IMR-90 (cell line): ENCODE data around the gene SH3RF3. TPM values are rescaled to one million over a fixed set of nuclear protein-coding genes. Genes with fewer than 3 reads are reported as not detected.
A peak's percentile ranks its signal among the peaks of the same experiment; 100 is the strongest.

Source experiments
- ATAC-seq: fragments of 200-7000 bp; cut with Tn5 transposase; 2 replicates; pipeline ENCODE4 v1.9.1; 2020; ENCODE audit warnings: low read depth, mild to moderate bottlenecking, moderate library complexity
- BruUV-seq: library from RNA; stranded (reverse); fragments of 400-500 nt; replicated peaks from 2 replicates; lab custom pipeline; 2021; lab: Mats Ljungman, UMichigan
- CTCF ChIA-PET: fragments of 300-600 bp; formaldehyde crosslinking; extraction: SDS; loops from one replicate; lab custom pipeline; 2021; ENCODE audit warnings: antibody characterized with exemption; lab: Yijun Ruan, JAX
- POLR2A ChIA-PET: fragments of 300-600 bp; sonication (Branson Sonifier 250); formaldehyde crosslinking; loops from one replicate; lab custom pipeline; 2022; ENCODE audit warnings: antibody characterized with exemption; ENCODE audit not compliant: unreplicated experiment; lab: Charles Lee
- DNase-seq: peaks from one replicate; pipeline ENCODE4 v3.0.0; 2013
- H2AFZ ChIP-seq: replicated peaks from 2 replicates; pipeline ENCODE3; 2013; ENCODE audit warnings: low read length, mild to moderate bottlenecking; ENCODE audit not compliant: poor library complexity
- H2AK5ac ChIP-seq: 2 replicates; pipeline ENCODE4 v1.6.1; 2013; ENCODE audit warnings: low read depth, low read length, inconsistent platforms
- H2AK9ac ChIP-seq: replicated peaks from 2 replicates; pipeline ENCODE3; 2013; ENCODE audit warnings: mild to moderate bottlenecking, low read depth, low read length, moderate library complexity; ENCODE audit not compliant: poor library complexity
- H2BK120ac ChIP-seq: 2 replicates; pipeline ENCODE4 v1.6.1; 2013; ENCODE audit warnings: low read depth, low read length, inconsistent platforms
- H2BK15ac ChIP-seq: 3 replicates; pipeline ENCODE4 v1.6.1; 2013; ENCODE audit warnings: low read depth, low read length, inconsistent platforms
- H2BK20ac ChIP-seq: 2 replicates; pipeline ENCODE4 v1.6.1; 2013; ENCODE audit warnings: low read depth, mild to moderate bottlenecking, inconsistent platforms, low read length, moderate library complexity
- H2BK5ac ChIP-seq: 2 replicates; pipeline ENCODE4 v1.6.1; 2013; ENCODE audit warnings: mild to moderate bottlenecking, low read depth, low read length, inconsistent platforms; ENCODE audit not compliant: poor library complexity, severe bottlenecking
- H3K14ac ChIP-seq: replicated peaks from 2 replicates; pipeline ENCODE4 v1.6.1; 2013; ENCODE audit warnings: low read depth, low read length, inconsistent platforms
- H3K18ac ChIP-seq: 2 replicates; pipeline ENCODE4 v1.6.1; 2013; ENCODE audit warnings: low read depth, low read length, control low read depth
- H3K23ac ChIP-seq: 2 replicates; pipeline ENCODE4 v1.6.1; 2013; ENCODE audit warnings: low read depth, low read length, inconsistent platforms
- H3K27ac ChIP-seq: 2 replicates; pipeline ENCODE4 v1.5.1; 2013; ENCODE audit warnings: mild to moderate bottlenecking, control low read depth, low read length; ENCODE audit not compliant: insufficient read depth
- H3K27me3 ChIP-seq: 2 replicates; pipeline ENCODE4 v1.6.1; 2013; ENCODE audit warnings: low read length; ENCODE audit not compliant: control insufficient read depth, insufficient read depth
- H3K36me3 ChIP-seq: 2 replicates; pipeline ENCODE4 v1.6.1; 2013; ENCODE audit warnings: low read length, mixed read lengths; ENCODE audit not compliant: control insufficient read depth, insufficient read depth
- H3K4ac ChIP-seq: 2 replicates; pipeline ENCODE4 v1.6.1; 2013; ENCODE audit warnings: low read depth, low read length, inconsistent platforms
- H3K4me1 ChIP-seq: 2 replicates; pipeline ENCODE4 v1.6.1; 2013; ENCODE audit warnings: low read length, mixed read lengths; ENCODE audit not compliant: control insufficient read depth, insufficient read depth
- H3K4me2 ChIP-seq: 2 replicates; pipeline ENCODE4 v1.6.1; 2013; ENCODE audit warnings: low read depth, mild to moderate bottlenecking, control low read depth, low read length, moderate library complexity
- H3K4me3 ChIP-seq: 2 replicates; pipeline ENCODE4 v1.5.1; 2013; ENCODE audit warnings: low read depth, mild to moderate bottlenecking, control low read depth, low read length, moderate library complexity; ENCODE audit not compliant: insufficient read depth
- H3K56ac ChIP-seq: 2 replicates; pipeline ENCODE4 v1.6.1; 2013; ENCODE audit warnings: low read length, inconsistent platforms; ENCODE audit not compliant: insufficient read depth; ENCODE audit errors: extremely low read depth
- H3K79me1 ChIP-seq, 2 experiments: 2 replicates each; pipeline ENCODE4 v1.6.1; 2013; ENCODE audit warnings: low read length in 2 of 2, inconsistent platforms in 1 of 2, low read depth in 1 of 2
- H3K9ac ChIP-seq: 2 replicates; pipeline ENCODE4 v1.6.1; 2013; ENCODE audit warnings: low read depth, low read length, control low read depth
- H3K9me1 ChIP-seq: 2 replicates; pipeline ENCODE4 v1.6.1; 2013; ENCODE audit warnings: low read length, inconsistent platforms; ENCODE audit not compliant: insufficient read depth
- H3K9me3 ChIP-seq: 2 replicates; pipeline ENCODE4 v1.6.1; 2013; ENCODE audit warnings: low read length; ENCODE audit not compliant: control insufficient read depth, insufficient read depth
- H4K20me1 ChIP-seq: 2 replicates; pipeline ENCODE4 v1.6.1; 2013; ENCODE audit warnings: low read length, inconsistent platforms; ENCODE audit not compliant: insufficient read depth
- H4K5ac ChIP-seq: 2 replicates; pipeline ENCODE4 v1.6.1; 2013; ENCODE audit warnings: mild to moderate bottlenecking, low read depth, low read length, control low read depth
- H4K8ac ChIP-seq, 2 experiments: 2 replicates each; pipeline ENCODE4 v1.6.1; 2013; ENCODE audit warnings: low read depth in 2 of 2, low read length in 2 of 2, control low read depth in 1 of 2, inconsistent platforms in 1 of 2
- H4K91ac ChIP-seq: 2 replicates; pipeline ENCODE4 v1.6.1; 2013; ENCODE audit warnings: low read depth, low read length, inconsistent platforms; ENCODE audit not compliant: insufficient read depth
- BHLHE40 ChIP-seq: fragments of 150-350 bp; IDR thresholded peaks from 2 replicates; pipeline ENCODE4 v1.6.1; 2016; ENCODE audit warnings: mild to moderate bottlenecking, low read depth, low read length
- CEBPB ChIP-seq: IDR thresholded peaks from 2 replicates; pipeline ENCODE4 v1.6.1; 2012; ENCODE audit warnings: low read depth, low read length, improper control_type of control experiment
- CHD1 ChIP-seq: IDR thresholded peaks from 2 replicates; pipeline ENCODE4 v1.6.1; 2012; ENCODE audit warnings: low read depth, low read length, improper control_type of control experiment
- CTCF ChIP-seq: conservative IDR thresholded peaks from 2 replicates; pipeline ENCODE4 v1.5.1; 2012; ENCODE audit warnings: mild to moderate bottlenecking, low read depth, low read length, improper control_type of control experiment
- ELK1 ChIP-seq: fragments of 150-350 bp; IDR thresholded peaks from 2 replicates; pipeline ENCODE4 v1.6.1; 2016; ENCODE audit warnings: low read depth, mild to moderate bottlenecking, low read length, moderate library complexity, borderline replicate concordance
- FOS ChIP-seq: fragments of 150-350 bp; IDR thresholded peaks from 2 replicates; pipeline ENCODE4 v1.6.1; 2016; ENCODE audit warnings: low read depth, low read length
- MAFK ChIP-seq: IDR thresholded peaks from 2 replicates; pipeline ENCODE4 v1.6.1; 2012; ENCODE audit warnings: low read depth, low read length, improper control_type of control experiment
- MAZ ChIP-seq: IDR thresholded peaks from 2 replicates; pipeline ENCODE4 v1.6.1; 2012; ENCODE audit warnings: low read depth, mild to moderate bottlenecking, low read length, improper control_type of control experiment, moderate library complexity, borderline replicate concordance
- MXI1 ChIP-seq: IDR thresholded peaks from 2 replicates; pipeline ENCODE4 v1.6.1; 2012; ENCODE audit warnings: low read depth, mild to moderate bottlenecking, low read length, moderate library complexity, borderline replicate concordance
- NFE2L2 ChIP-seq: fragments of 150-350 bp; IDR thresholded peaks from 2 replicates; pipeline ENCODE4 v1.6.1; 2016; ENCODE audit warnings: low read depth, mild to moderate bottlenecking, low read length
- POLR2A ChIP-seq: IDR thresholded peaks from 2 replicates; pipeline ENCODE4 v1.6.1; 2012; ENCODE audit warnings: mild to moderate bottlenecking, low read depth, low read length
- RFX5 ChIP-seq: IDR thresholded peaks from 2 replicates; pipeline ENCODE4 v1.8.0; 2012; ENCODE audit warnings: low read depth, mild to moderate bottlenecking, low read length, moderate library complexity
- SMC3 ChIP-seq: fragments of 150-350 bp; IDR thresholded peaks from 2 replicates; pipeline ENCODE4 v1.6.1; 2016; ENCODE audit warnings: low read depth, mild to moderate bottlenecking, antibody characterized with exemption, low read length, moderate library complexity
- USF2 ChIP-seq: fragments of 150-350 bp; IDR thresholded peaks from 2 replicates; pipeline ENCODE4 v1.6.1; 2017; ENCODE audit warnings: mild to moderate bottlenecking, antibody characterized with exemption, low read length, low read depth
- WGBS, 2 experiments: methylation state at CpG; one replicate each; pipeline versions ENCODE4 v1.1.5 to v1.1.7; 2013; ENCODE audit warnings: missing lambda C conversion rate in 2 of 2; ENCODE audit not compliant: insufficient read length in 1 of 2; ENCODE audit errors: extremely low coverage in 2 of 2; 5-methylcytosine and 5-hydroxymethylcytosine counted together
- dilution Hi-C: fragments of 300-500 bp; cut with HindIII; formaldehyde crosslinking; loops from one replicate; pipeline ENCODE4 v1.14.3; 2018; ENCODE audit warnings: low sequenced_read_pairs; ENCODE audit not compliant: unreplicated experiment
- in situ Hi-C: fragments of 300-500 bp; cut with MboI; formaldehyde crosslinking; loops from 3 replicates; pipeline ENCODE4 v1.14.3; 2019; ENCODE audit warnings: low sequenced_read_pairs, inconsistent platforms, mixed read lengths
- intact Hi-C: fragments of 100-400 bp; cut with micrococcal nuclease; formaldehyde crosslinking; loops from 2 replicates; pipeline ENCODE4 v1.10.0; 2022
- polyA plus RNA-seq, 3 experiments: library from polyadenylated mRNA; depleted of rRNA; stranded (reverse); fragments of >200 nt; gene quantifications; 2 replicates each; pipeline ENCODE4 v1.2.3, GENCODE V29; 2012; ENCODE audit warnings: low replicate concordance in 1 of 3
- total RNA-seq: library from RNA; depleted of rRNA; stranded (reverse); fragments of >200 nt; gene quantifications from 2 replicates; pipeline ENCODE4 v1.2.3, GENCODE V29; 2012

The SH3RF3 gene
- total and polyA plus RNA-seq, 2 of the 4 experiments (the other 2 are of a cell fraction): 3.4 to 5.3 TPM

GRCh38 chr2:109341355-109342255 is 212.6 kb downstream of the SH3RF3 start:
- Histone ChIP-seq H4K91ac (peak overlapping the region; percentile 39; the same call in 1 of the 2 replicates), H3K4me3 (no peak overlapping the region), H3K9me3 (no peaks in the 10 kb centered on the region), H2AFZ (no peak overlapping the region), H2BK5ac (no peak overlapping the region), H3K4me1 (peaks cover 20% of the 10 kb centered on the region), H3K56ac (no peak overlapping the region), H4K8ac (no peak overlapping the region), H2AK5ac (peak overlapping the region; percentile 51), H4K20me1 (peaks cover 28% of the 10 kb centered on the region; the same call in 1 of the 2 replicates), H3K9ac (no peak overlapping the region), H3K27me3 (no peaks in the 10 kb centered on the region), H2AK9ac (no peak overlapping the region), H3K4me2 (no peak overlapping the region), H3K23ac (peak overlapping the region; percentile 66; the same call in 1 of the 2 replicates), H2BK20ac (no peak overlapping the region; the same call in 1 of the 2 replicates), H3K18ac (no peak overlapping the region), H2BK15ac (peak overlapping the region; percentile 69), H3K4ac (peak overlapping the region; percentile 59), H4K5ac (no peak overlapping the region), H3K14ac (peak overlapping the region; percentile 34), H3K27ac (no peak overlapping the region), H3K36me3 (no peaks in the 10 kb centered on the region), H2BK120ac (peak overlapping the region; percentile 32), H3K79me1 (peaks cover 59 to 99% of the 10 kb centered on the region in 2 experiments), H3K9me1 (peaks cover 45% of the 10 kb centered on the region)
- DNase-seq (peak; percentile 31), ATAC-seq (no peak)
- intact Hi-C loops (no loop called here), dilution Hi-C loops (no loop called here), in situ Hi-C loops (loop anchor here (25.0 kb wide), 1 partner anchor 204 kb away; the partner anchor contains the start of gene SH3RF3)
- no TSS peak for BruUV-seq
- CTCF ChIA-PET: no interaction called here
- 60% methylated on average over 1 of the region's 7 CpGs; no CpG with 5 or more reads in 1 of the 2 experiments for WGBS, 2 experiments
- POLR2A ChIA-PET: no interaction called here
- TF ChIP-seq POLR2A (no peak), FOS (no peak), ELK1 (no peak), MAFK (no peak), SMC3 (no peak), USF2 (no peak), CTCF (no peak), RFX5 (no peak), MAZ (no peak), MXI1 (no peak), CEBPB (no peak), NFE2L2 (no peak), BHLHE40 (no peak), CHD1 (no peak)
